AG09319 (cell line): ENCODE measurements around the gene PLXNA3.

Source experiments
- DNase-seq: peaks from one replicate; pipeline ENCODE4 v3.0.0-alpha.2; 2010; ENCODE audit warnings: low read depth; ENCODE audit errors: extremely low read depth
- TF ChIP-seq, protein P1 (sequence below): IDR thresholded peaks from 2 replicates; pipeline ENCODE4 v1.5.1; 2011; ENCODE audit warnings: low read depth, mild to moderate bottlenecking, inconsistent platforms, low read length, moderate library complexity

Gene PLXNA3

DNA sequence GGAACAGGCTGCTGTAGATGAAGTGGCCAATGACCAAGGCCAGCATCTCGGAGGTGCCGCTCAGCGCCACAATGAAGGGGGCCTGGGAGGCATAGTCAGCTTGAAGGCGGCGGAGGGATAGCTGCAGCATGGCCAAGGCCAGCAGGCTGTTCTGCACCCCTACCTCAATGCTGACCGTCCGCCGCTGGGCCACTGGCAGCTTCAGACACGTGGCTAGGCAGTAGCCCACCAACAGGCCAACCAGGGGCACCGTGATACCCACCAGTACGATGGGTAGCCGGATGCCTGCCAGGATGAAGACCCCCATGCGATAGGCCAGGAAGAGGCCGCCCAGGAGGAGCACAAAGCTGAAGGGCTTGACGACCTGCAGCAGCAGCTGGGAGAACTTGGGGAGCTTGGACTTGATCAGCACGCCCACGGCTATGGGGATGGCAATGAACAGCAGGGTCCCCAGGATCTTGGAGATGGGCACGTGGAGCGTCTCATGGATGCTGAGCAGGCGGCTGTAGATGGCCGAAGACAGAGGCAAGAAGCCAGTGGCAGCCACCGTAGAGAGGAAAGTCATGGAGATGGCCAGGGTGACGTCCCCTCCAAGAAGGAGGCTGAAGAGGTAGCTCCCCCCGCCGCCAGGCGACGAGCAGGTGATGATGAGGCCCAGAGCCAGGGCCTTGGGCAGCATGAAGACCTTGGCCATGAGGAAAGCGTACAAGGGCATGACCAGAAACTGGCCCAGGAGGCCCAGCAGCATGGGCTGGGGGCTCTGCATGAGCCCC lies 29.6 kb downstream of the PLXNA3 start:
- TF ChIP-seq, protein P1, sequence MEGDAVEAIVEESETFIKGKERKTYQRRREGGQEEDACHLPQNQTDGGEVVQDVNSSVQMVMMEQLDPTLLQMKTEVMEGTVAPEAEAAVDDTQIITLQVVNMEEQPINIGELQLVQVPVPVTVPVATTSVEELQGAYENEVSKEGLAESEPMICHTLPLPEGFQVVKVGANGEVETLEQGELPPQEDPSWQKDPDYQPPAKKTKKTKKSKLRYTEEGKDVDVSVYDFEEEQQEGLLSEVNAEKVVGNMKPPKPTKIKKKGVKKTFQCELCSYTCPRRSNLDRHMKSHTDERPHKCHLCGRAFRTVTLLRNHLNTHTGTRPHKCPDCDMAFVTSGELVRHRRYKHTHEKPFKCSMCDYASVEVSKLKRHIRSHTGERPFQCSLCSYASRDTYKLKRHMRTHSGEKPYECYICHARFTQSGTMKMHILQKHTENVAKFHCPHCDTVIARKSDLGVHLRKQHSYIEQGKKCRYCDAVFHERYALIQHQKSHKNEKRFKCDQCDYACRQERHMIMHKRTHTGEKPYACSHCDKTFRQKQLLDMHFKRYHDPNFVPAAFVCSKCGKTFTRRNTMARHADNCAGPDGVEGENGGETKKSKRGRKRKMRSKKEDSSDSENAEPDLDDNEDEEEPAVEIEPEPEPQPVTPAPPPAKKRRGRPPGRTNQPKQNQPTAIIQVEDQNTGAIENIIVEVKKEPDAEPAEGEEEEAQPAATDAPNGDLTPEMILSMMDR: no peak

DNA sequence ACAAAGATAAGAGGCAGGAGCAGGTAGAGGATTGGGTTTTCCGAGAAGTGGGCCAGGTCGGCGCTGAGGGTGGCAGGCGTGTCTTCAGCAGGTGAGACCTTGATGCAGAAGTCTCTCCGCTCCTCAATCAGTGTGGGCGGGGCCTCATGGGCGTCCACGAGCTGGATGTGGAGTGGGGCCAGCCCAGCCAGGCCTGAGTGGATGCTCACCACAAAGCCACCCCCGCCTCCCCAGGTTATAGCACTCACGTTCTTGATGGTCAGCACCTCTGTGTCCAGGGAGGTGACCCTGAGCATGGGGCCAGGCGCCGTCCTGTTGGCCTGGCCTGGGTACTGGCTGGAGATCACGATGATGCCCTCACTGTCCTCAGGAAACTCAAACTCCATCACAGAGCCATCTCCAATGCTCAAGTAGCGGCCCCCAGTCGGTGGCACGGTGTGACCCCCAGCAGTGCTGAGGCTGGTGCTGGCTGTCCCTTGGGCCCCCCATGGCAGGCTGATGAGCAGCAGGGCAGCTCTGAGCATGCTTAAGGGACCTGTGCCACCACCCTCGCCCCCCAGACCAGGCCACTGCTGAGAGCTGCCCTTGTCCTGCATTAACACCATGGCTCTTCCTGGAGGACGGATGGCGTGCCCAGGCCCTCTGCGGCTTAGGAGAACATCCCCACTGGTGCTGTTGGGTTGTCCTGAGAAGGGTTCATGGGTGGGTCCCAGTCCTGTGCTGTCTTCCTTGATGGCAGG lies 30.4 kb downstream of the PLXNA3 start:
- TF ChIP-seq, protein P1: no peak
- no peak for DNase-seq

More for the DNA sequence above, 29.6 kb downstream of the PLXNA3 start:
- no peak for DNase-seq

DNA sequence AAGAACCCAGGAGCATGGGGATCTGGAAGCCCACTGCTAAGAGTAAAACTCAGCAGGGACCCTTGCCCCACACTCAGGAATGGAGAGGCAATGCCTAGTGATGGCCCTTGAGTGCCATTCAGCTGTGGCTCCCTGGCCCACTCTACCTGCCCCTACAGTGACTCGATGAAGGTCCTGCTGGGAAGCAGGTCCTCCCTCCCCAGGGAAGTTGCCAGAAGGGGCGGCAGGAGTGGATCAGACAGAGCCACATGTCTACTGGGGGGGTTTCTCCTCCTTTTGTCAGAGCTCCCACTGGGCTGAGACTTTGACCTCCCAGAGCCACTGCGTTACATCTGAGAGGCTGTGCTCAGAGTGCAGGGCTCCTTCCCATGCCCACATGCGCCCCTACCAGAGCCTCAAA lies 31.1 kb downstream of the PLXNA3 start:
- no peak for DNase-seq
- TF ChIP-seq, protein P1: no peak

DNA sequence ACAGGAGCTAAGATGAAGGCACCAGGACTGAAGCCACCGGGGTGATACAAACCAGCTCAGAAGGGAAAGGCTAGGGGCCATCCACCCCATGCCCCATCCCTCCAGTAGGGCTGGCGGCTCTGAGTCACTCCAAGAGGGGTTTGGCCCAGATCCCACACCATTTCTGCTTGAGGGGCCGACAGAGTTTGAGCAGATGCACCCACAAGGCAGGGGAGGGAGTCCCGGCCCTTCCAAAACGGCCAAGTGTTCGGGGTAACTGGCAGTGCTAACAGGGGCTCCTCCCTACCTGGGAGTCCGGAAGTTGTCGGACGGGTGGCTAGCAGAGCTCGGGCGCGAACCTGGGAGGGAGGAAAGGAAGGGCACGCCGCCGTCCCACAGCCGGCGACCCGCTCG lies 31.9 kb downstream of the PLXNA3 start:
- no peak for DNase-seq
- TF ChIP-seq, protein P1: no peak

DNA sequence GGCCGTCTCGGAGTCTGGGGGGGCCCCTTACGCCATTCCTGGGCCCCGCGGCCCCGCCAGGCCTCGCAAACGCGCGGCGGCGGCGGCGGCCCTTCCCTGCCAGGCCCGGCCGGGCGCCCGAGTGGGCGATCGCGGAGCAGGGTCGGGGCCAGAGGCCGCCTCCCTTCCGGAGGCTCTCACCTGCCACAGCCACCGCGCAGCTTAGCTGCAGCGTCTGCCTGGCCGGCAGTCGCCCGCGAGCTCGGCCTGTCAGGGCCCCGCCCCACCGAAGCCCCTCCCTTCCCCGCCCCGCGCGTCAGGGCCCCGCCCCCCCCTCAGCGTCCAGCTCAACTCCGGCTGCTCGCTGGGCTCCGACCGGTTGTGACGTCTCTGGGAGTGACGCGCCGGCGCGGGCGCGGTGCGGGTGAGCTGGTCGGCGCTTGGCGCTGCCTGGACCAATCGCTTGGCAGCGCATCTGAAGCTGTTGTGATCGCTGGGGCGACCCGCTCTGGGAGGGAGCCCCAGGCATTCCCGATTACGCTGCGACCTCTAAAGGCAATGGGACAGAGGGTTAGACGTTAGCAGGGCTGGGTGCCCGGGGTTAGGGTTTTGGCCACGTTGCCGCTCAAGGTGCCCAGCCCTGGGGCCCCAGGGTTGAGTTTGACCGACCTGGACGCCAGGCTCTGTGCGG lies 32.5 kb downstream of the PLXNA3 start, which contains the start of gene SLC10A3:
Gene SLC10A3, minus strand, starts transcription at position 216 of the 670 bp plus-strand sequence. CDS start 1,689 bp downstream, outside the sequence.
- peak; percentile 80 for DNase-seq
- TF ChIP-seq, protein P1: peak; percentile 1

DNA sequence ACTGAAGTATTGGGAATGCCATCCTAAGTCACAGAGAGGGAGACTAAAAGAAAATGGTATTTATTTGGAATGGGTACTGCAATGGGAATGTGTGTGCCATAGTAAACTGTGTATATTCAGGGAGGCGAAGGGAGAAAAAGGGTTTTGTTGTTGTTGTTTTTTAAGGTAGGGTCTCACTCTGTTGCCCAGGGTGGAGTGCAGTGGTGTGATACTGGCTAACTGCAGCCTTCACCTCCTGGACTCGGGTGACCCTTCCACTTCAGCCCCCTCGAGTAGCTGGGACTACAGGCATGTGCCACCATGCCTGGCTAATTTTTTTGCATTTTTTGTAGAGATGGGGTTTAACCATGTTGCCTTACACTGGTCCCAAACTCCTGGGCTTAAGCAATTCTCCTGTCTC lies 36.6 kb downstream of the PLXNA3 start:
- DNase-seq: no peak
- TF ChIP-seq, protein P1: no peak
